Spleen (tissue), 11 donors: ENCODE data around the gene OR4D9. TPM values are rescaled to one million over a fixed set of nuclear protein-coding genes. Genes with fewer than 3 reads are reported as not detected.

Experiments
- DNase-seq: peaks from one replicate; pipeline ENCODE4 v3.0.0-alpha.2; 2020
- H3K27ac ChIP-seq, 8 donors: fragments of 200-600 bp; sonication (generic) in 7 of 8; 1 replicate in 4 of 8; 2 replicates in 4 of 8; pipeline versions ENCODE4 v1.5.0 to v1.8.0; 2016 to 2021; ENCODE audit warnings: inconsistent platforms in 4 of 8, mild to moderate bottlenecking in 4 of 8, moderate library complexity in 1 of 8
- H3K27me3 ChIP-seq, 7 donors: fragments of 200-600 bp; sonication (generic) in 6 of 7; replicated peaks in 1 of 7; 1 replicate in 4 of 7; 2 replicates in 3 of 7; pipeline versions ENCODE4 v1.5.0 to v1.8.0; 2016 to 2021; ENCODE audit warnings: inconsistent platforms in 3 of 7, mild to moderate bottlenecking in 1 of 7
- H3K36me3 ChIP-seq, 6 donors: fragments of 200-600 bp; sonication (generic) in 5 of 6; 1 replicate in 4 of 6; 2 replicates in 2 of 6; pipeline versions ENCODE4 v1.5.0 to v1.8.0; 2016 to 2021; ENCODE audit warnings: inconsistent platforms in 2 of 6
- H3K4me1 ChIP-seq, 6 donors: fragments of 200-600 bp; sonication (generic) in 5 of 6; 1 replicate in 3 of 6; 2 replicates in 3 of 6; pipeline versions ENCODE4 v1.5.0 to v1.8.0; 2016 to 2021; ENCODE audit warnings: inconsistent platforms in 3 of 6
- H3K4me3 ChIP-seq, 8 donors: fragments of 200-600 bp; sonication (generic) in 7 of 8; 1 replicate in 4 of 8; 2 replicates in 4 of 8; pipeline versions ENCODE4 v1.5.0 to v1.8.0; 2016 to 2021; ENCODE audit warnings: inconsistent platforms in 4 of 8, mild to moderate bottlenecking in 4 of 8, moderate library complexity in 2 of 8
- H3K9me3 ChIP-seq, 8 donors: fragments of 200-600 bp; sonication (generic) in 7 of 8; 1 replicate in 4 of 8; 2 replicates in 4 of 8; pipeline versions ENCODE4 v1.5.0 to v1.8.0; 2016 to 2021; ENCODE audit warnings: inconsistent platforms in 4 of 8
- POLR2A ChIP-seq, 3 donors: fragments of 450-650 bp; IDR thresholded peaks; one replicate each; pipeline ENCODE4 v1.5.1; 2017; ENCODE audit warnings: antibody characterized with exemption in 3 of 3, mild to moderate bottlenecking in 1 of 3
- POLR2AphosphoS5 ChIP-seq, 3 donors: sonication (generic); formaldehyde crosslinking; IDR thresholded peaks; one replicate each; pipeline ENCODE4 v1.5.1; 2017; ENCODE audit warnings: antibody characterized with exemption in 3 of 3
- WGBS, 5 donors: extraction: QIAGEN DNeasy Blood & Tissue Kit in 3 of 5; methylation state at CpG; one replicate each; pipeline versions ENCODE4 v1.1.5 to v1.1.7; 2013 to 2018; 5-methylcytosine and 5-hydroxymethylcytosine counted together
- intact Hi-C: fragments of 100-400 bp; cut with DNase I; formaldehyde crosslinking; loops from one replicate; pipeline ENCODE4 v1.15.0; 2023; ENCODE audit warnings: low total_unique reads
- polyA plus RNA-seq, 3 donors: library from polyadenylated mRNA; stranded (reverse); fragments of 200-250 nt; gene quantifications; one replicate each; pipeline ENCODE4 v1.2.1, GENCODE V29; 2013
- total RNA-seq, 7 donors: library from RNA; depleted of rRNA in 3 of 7; stranded (reverse); fragments of >200 nt in 3 of 7; fragmentation: NEBNext Ultra II Directional in 4 of 7; extraction: Animal tissue kit (Norgen Biotek cat#: 25700) in 4 of 7; gene quantifications; one replicate each; pipeline versions ENCODE4 v1.1.0 to v1.2.1, GENCODE V29; 2016 to 2021
- TF ChIP-seq, protein P1 (sequence below), 11 experiments: fragments of 200-600 bp in 7 of 11; fragments of 450-650 bp in 4 of 11; sonication (generic) in 4 of 11; IDR thresholded peaks in 8 of 11; conservative IDR thresholded peaks in 3 of 11; 1 replicate in 7 of 11; 2 replicates in 4 of 11; pipeline versions ENCODE4 v1.4.0 to v1.8.0; 2016 to 2021; ENCODE audit warnings: antibody characterized with exemption in 11 of 11, inconsistent platforms in 4 of 11, mild to moderate bottlenecking in 1 of 11
- donor health status: healthy with polysubstance abuse.
- donor health status: DM: no; HTN: no; CAD: no; lungs with moderate emphysema.
- donor health status: DM: no; HTN: no; CAD: no.
- donor health status: Bipolar disorder and iron deficiency.
- donor health status: healthy.
- donor health status: DM: no; HTN: no; CAD: no.
- donor health status: DM: yes; HTN: yes; CAD: no.

OR4D9 gene
- total and polyA plus RNA-seq, 10 donors, result not detected

DNA sequence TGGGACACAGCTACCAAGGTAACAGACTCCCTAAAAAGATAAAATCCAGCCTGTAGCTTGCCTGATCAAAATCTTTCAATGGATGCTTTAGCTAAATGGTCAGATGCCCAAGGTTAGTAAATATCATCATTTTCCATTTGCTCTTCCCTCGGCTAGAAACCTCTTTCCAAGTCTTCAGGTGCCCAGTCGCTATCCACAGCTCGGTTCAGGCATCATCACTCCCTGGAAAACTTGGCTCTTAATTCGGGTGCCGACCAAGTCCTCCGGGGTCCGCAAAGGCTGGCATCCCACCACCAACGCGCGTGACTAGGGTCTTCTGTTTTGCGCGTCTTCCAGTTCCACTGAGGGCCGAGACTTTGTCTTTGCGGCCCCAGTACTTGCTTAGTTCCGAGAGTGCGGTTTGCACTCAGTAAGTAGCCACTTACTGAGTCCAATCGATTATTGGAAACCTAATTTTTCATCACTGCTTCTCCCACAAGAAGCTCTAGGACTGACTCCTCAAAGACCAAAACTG is 44.3 kb downstream of the OR4D9 start:
- peaks cover 0 to 22% (median 0%) of the 10 kb centered on the region in 7 donors for H3K27me3 ChIP-seq
- DNase-seq, result no peak
- no peaks in the 10 kb centered on the region for H3K36me3 ChIP-seq
- intact Hi-C loops, result no loop called here
- 22 to 27% (median 24%) methylated on average over 17 of the region's 17 CpGs for WGBS, 5 donors
- H3K27ac ChIP-seq, result peak overlapping the region in 5 of 8 donors; percentile 31 to 61 (median 50)
- H3K9me3 ChIP-seq, result no peaks in the 10 kb centered on the region
- peak overlapping the region in 7 of 8 donors; percentile 12 to 50 (median 27) for H3K4me3 ChIP-seq
- peaks cover 21 to 87% (median 48%) of the 10 kb centered on the region in 6 donors for H3K4me1 ChIP-seq
- TF ChIP-seq, protein P1, sequence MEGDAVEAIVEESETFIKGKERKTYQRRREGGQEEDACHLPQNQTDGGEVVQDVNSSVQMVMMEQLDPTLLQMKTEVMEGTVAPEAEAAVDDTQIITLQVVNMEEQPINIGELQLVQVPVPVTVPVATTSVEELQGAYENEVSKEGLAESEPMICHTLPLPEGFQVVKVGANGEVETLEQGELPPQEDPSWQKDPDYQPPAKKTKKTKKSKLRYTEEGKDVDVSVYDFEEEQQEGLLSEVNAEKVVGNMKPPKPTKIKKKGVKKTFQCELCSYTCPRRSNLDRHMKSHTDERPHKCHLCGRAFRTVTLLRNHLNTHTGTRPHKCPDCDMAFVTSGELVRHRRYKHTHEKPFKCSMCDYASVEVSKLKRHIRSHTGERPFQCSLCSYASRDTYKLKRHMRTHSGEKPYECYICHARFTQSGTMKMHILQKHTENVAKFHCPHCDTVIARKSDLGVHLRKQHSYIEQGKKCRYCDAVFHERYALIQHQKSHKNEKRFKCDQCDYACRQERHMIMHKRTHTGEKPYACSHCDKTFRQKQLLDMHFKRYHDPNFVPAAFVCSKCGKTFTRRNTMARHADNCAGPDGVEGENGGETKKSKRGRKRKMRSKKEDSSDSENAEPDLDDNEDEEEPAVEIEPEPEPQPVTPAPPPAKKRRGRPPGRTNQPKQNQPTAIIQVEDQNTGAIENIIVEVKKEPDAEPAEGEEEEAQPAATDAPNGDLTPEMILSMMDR (IDR thresholded peaks at IDR 0.05 in 8 of 11, conservative IDR thresholded peaks at IDR 0.05 in 3 of 11), result no peak
- no peak for TF ChIP-seq POLR2AphosphoS5 (IDR thresholded peaks at IDR 0.05)
- no peak for TF ChIP-seq POLR2A (IDR thresholded peaks at IDR 0.05)

DNA sequence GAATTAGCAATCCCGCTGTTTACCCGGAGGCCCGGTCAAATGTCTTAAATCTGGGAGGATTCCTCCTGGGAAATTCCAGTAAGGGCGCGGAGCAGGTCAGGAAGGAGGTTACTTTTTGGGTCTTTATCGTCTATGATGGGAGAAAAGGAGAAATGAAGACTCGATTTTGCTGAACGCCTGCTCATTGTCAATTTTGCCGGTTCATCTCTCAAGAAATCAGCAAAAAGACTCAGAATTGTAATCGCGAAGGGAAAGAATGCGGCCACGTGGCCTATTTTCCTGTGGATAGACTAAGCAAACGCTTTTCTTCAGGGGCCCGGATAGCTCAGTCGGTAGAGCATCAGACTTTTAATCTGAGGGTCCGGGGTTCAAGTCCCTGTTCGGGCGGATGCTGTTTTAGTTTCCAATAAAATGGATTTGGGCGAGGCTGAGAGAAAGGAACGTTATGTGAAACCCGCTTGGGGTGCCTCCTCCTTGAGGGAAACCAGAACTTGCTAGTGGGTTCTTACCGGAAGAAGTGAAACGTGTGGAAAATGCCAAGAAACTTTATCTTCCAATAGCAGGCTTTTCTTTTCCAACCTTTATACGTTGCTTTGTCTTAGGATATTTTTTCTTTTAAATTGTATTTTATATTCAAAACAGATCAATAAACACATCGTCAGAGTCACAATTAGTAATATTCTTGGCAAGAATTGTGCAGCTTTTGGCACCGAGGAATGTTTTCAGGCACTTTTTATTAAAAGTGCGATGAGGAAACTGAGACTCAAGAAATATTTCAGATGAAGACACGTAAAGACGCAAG is 45.0 kb downstream of the OR4D9 start:
- Histone ChIP-seq H3K9me3 (no peaks in the 10 kb centered on the region), H3K27me3 (peaks cover 0 to 22% (median 0%) of the 10 kb centered on the region in 7 donors), H3K4me1 (peaks cover 26 to 87% (median 47%) of the 10 kb centered on the region in 6 donors), H3K27ac (peak overlapping the region in 6 of 8 donors; percentile 31 to 61 (median 48)), H3K36me3 (no peaks in the 10 kb centered on the region), H3K4me3 (peak overlapping the region in 7 of 8 donors; percentile 12 to 50 (median 27))
- intact Hi-C loops, result no loop called here
- DNase-seq, result no peak
- 6 to 8% (median 7%) methylated on average over 30 of the region's 30 CpGs for WGBS, 5 donors
- TF ChIP-seq, protein P1 (IDR thresholded peaks at IDR 0.05 in 8 of 11, conservative IDR thresholded peaks at IDR 0.05 in 3 of 11), result no peak
- TF ChIP-seq POLR2AphosphoS5 (IDR thresholded peaks at IDR 0.05), result no peak
- no peak for TF ChIP-seq POLR2A (IDR thresholded peaks at IDR 0.05)

DNA sequence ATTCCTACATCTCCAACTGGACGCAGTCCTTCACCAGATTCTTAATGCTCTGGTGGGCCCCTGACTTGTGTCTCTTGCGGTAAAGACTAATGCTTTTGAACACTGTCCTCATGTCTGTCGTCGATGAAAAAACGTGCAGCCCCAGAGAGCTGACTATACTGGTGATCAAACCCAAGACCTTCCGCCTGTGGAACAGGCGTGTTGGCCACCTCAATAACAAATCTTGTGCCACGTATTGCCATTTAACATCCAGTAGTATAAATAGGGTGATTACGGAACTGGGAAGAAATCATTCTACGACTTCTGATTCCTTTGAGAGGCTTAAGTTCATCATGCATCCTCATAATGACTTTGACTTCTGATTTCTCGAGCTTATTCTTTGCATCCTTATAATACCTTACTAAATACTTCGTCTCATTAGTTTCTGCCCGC is 45.6 kb downstream of the OR4D9 start:
- no peak for DNase-seq
- Histone ChIP-seq H3K36me3 (no peaks in the 10 kb centered on the region), H3K9me3 (no peaks in the 10 kb centered on the region), H3K4me3 (peak overlapping the region in 5 of 8 donors; percentile 21 to 50 (median 27)), H3K27me3 (peaks cover 0 to 22% (median 0%) of the 10 kb centered on the region in 7 donors), H3K4me1 (peaks cover 27 to 87% (median 46%) of the 10 kb centered on the region in 6 donors), H3K27ac (peak overlapping the region in 6 of 8 donors; percentile 9 to 61 (median 42))
- intact Hi-C loops, result no loop called here
- 14 to 18% (median 16%) methylated on average over 13 of the region's 13 CpGs for WGBS, 5 donors
- TF ChIP-seq, protein P1 (IDR thresholded peaks at IDR 0.05 in 8 of 11, conservative IDR thresholded peaks at IDR 0.05 in 3 of 11), result no peak
- TF ChIP-seq POLR2AphosphoS5 (IDR thresholded peaks at IDR 0.05), result no peak
- TF ChIP-seq POLR2A (IDR thresholded peaks at IDR 0.05), result no peak

DNA sequence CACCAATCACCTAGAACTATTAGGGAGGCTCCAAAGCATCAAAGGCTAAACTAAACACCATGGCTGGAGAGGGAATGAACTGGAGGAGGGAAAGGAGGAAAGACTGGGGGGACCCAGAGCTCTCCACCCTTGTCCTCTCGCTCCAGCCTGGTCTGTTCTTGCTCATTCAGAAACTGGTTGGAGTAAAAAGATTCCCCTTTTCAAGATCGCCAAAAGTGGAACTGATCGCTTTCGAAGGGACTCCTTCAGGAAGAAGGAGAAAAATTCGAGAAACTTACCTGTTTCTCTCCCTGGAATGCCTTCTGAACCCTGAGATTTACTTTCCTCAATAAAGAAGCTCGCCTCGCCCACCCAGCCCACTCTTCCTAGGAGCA is 46.9 kb downstream of the OR4D9 start:
- no peak overlapping the region for H3K4me3 ChIP-seq
- peaks cover 27 to 74% (median 42%) of the 10 kb centered on the region in 6 donors for H3K4me1 ChIP-seq
- H3K27ac ChIP-seq, result peak overlapping the region in 1 of 8 donors; percentile 7
- WGBS, 5 donors, result 62 to 66% (median 63%) methylated on average over 7 of the region's 7 CpGs
- H3K27me3 ChIP-seq, result peaks cover 0 to 22% (median 0%) of the 10 kb centered on the region in 7 donors
- intact Hi-C loops, result no loop called here
- DNase-seq, result no peak
- no peak for TF ChIP-seq POLR2A (IDR thresholded peaks at IDR 0.05)
- TF ChIP-seq POLR2AphosphoS5 (IDR thresholded peaks at IDR 0.05), result no peak
- TF ChIP-seq, protein P1 (IDR thresholded peaks at IDR 0.05 in 8 of 11, conservative IDR thresholded peaks at IDR 0.05 in 3 of 11), result no peak
- no peaks in the 10 kb centered on the region for H3K36me3 ChIP-seq
- no peaks in the 10 kb centered on the region for H3K9me3 ChIP-seq
